ENCODE results near the gene DCBLD1.

- TF ChIP-seq CTCF (IDR thresholded peaks at IDR 0.05; ENCODE audit: low read depth, low read length, poor library complexity, severe bottlenecking) (no peak), EZH2phosphoT487 (IDR thresholded peaks at IDR 0.05; ENCODE audit: borderline replicate concordance, low read length) (no peak)
These were observed 70.1 kb downstream of the DCBLD1 start for GRCh38 chr6:117552618-117553017.
